ENCODE results near the gene RIC3. TPM values are rescaled to one million over a fixed set of nuclear protein-coding genes. Genes with fewer than 3 reads are reported as not detected.
A peak's percentile ranks its signal among the peaks of the same experiment; 100 is the strongest.

The RIC3 gene
- total RNA-seq, 1 experiment from 2014 or later: not detected

DNA sequence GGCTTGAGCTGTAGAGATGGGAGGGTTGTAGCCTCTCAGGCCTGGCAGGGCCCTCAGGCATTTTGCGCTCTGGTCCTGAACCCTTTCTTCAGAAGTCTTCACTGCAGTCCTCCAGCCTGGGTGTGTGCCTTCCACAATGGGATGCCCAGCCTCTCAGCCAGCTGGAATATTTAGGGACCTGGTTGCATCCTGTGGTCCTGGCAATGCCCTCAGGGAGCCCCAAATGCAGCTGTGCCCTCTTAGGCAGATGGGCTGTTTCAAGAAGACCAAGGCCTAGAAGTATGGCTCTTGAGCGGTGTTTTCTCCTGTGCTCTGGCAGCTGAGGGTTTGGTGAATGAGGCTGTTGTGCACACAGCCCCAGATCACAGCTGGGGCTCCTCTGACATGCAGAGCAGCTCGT is 81.1 kb downstream of the RIC3 start:
- no peak overlapping the region for H3K4me3 ChIP-seq (replicated peaks in 1 of 2; ENCODE audit: low read depth in 1 of 2, low read length in 2 of 2)
- H3K4me1 ChIP-seq (ENCODE audit: control insufficient read depth in 1 of 2, insufficient read depth in 2 of 2, low read length in 2 of 2): peaks cover 0 to 5% of the 10 kb centered on the region in 2 experiments; a peak in 2 of 4 replicates
- ATAC-seq (no peak), DNase-seq (ENCODE audit: low read depth, low spot score) (no peak)
- no peak overlapping the region for H3K27ac ChIP-seq (ENCODE audit: low read depth, low read length)
- H3K9me3 ChIP-seq (ENCODE audit: control insufficient read depth in 1 of 2, insufficient read depth in 1 of 2, low read depth in 1 of 2, low read length in 2 of 2): no peaks in the 10 kb centered on the region
- no peak overlapping the region for H3K4me2 ChIP-seq (ENCODE audit: low read length)
- TF ChIP-seq EZH2phosphoT487 (IDR thresholded peaks at IDR 0.05; ENCODE audit: borderline replicate concordance): no peak
- TF ChIP-seq, protein P1, sequence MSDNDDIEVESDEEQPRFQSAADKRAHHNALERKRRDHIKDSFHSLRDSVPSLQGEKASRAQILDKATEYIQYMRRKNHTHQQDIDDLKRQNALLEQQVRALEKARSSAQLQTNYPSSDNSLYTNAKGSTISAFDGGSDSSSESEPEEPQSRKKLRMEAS (IDR thresholded peaks at IDR 0.05): no peak
- no TSS peak for BruUV-seq (replicated peaks)
- H4K20me1 ChIP-seq (ENCODE audit: insufficient read depth): no peaks in the 10 kb centered on the region
- no peaks in the 10 kb centered on the region for H3K27me3 ChIP-seq (ENCODE audit: insufficient read depth, low read length)
- no peaks in the 10 kb centered on the region for H3K9me2 ChIP-seq (ENCODE audit: insufficient read depth)
- no peaks in the 10 kb centered on the region for H3K36me3 ChIP-seq (ENCODE audit: control insufficient read depth in 1 of 2, insufficient read depth in 2 of 2, low read length in 2 of 2)
- intact Hi-C loops (cut with micrococcal nuclease): loop anchor here (1.0 kb wide), 1 partner anchor 54 kb away; no protein-coding TSS in a partner anchor
- H2AFZ ChIP-seq (ENCODE audit: low read depth, low read length, poor library complexity, severe bottlenecking): no peak overlapping the region
- H3K79me2 ChIP-seq (ENCODE audit: insufficient read depth, low read length): no peaks in the 10 kb centered on the region
- ChIA-PET RAD21 (ENCODE audit: low non-redundant PET in 1 of 2, low total read pairs in 2 of 2, uncharacterized antibody in 2 of 2, unreplicated experiment in 2 of 2) (interaction anchor here in 1 of 2 experiments (1.1 kb wide), 1 partner anchor 177 kb away, joined by 3 read pairs; no protein-coding TSS in a partner anchor), POLR2A (no interaction called here), CTCF (interaction anchor here (0.8 to 1.8 kb wide), 4 partner anchors 55 to 101 kb away, joined by 3 to 14 read pairs (median 8); partner anchors contain the start of gene EIF3F)
- H3K9ac ChIP-seq (ENCODE audit: low read length): no peak overlapping the region

DNA sequence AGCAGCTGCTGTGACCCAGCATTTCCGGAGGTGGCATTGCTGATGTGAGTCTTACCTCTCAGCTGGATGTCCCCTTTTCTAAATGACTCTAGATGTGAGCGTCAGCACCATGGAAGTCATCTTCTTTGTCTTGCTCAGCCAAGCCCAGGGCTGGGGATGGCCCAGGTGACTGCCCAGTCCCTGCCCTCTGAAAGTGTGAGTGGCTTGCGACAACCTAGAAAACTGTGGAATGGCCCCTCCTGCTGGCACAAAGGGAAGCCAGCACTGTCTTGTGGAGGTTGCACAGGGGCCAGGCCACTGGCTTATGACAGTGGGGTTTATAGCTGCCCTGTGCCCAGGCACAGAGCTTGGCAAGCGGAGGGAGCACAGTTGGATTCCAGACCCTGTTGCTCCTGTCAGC is 81.6 kb downstream of the RIC3 start:
- no peak for DNase-seq (ENCODE audit: low read depth, low spot score)
- POLR2A ChIA-PET: no interaction called here
- Histone ChIP-seq H3K36me3 (ENCODE audit: control insufficient read depth in 1 of 2, insufficient read depth in 2 of 2, low read length in 2 of 2) (no peaks in the 10 kb centered on the region), H3K9ac (ENCODE audit: low read length) (no peak overlapping the region), H2AFZ (ENCODE audit: low read depth, low read length, poor library complexity, severe bottlenecking) (no peak overlapping the region), H3K4me2 (ENCODE audit: low read length) (no peak overlapping the region), H3K4me1 (ENCODE audit: control insufficient read depth in 1 of 2, insufficient read depth in 2 of 2, low read length in 2 of 2) (no peaks in the 10 kb centered on the region), H3K4me3 (replicated peaks in 1 of 2; ENCODE audit: low read depth in 1 of 2, low read length in 2 of 2) (no peak overlapping the region), H3K9me2 (ENCODE audit: insufficient read depth) (no peaks in the 10 kb centered on the region), H3K9me3 (ENCODE audit: control insufficient read depth in 1 of 2, insufficient read depth in 1 of 2, low read depth in 1 of 2, low read length in 2 of 2) (no peaks in the 10 kb centered on the region), H3K79me2 (ENCODE audit: insufficient read depth, low read length) (no peaks in the 10 kb centered on the region), H3K27ac (ENCODE audit: low read depth, low read length) (no peak overlapping the region), H3K27me3 (ENCODE audit: insufficient read depth, low read length) (no peaks in the 10 kb centered on the region), H4K20me1 (ENCODE audit: insufficient read depth) (no peaks in the 10 kb centered on the region)
- intact Hi-C loops (cut with micrococcal nuclease): loop anchor here (1.0 kb wide), 1 partner anchor 54 kb away; no protein-coding TSS in a partner anchor
- peak; percentile 42; the same call in 1 of the 2 replicates for TF ChIP-seq RAD21 (IDR thresholded peaks at IDR 0.05; ENCODE audit: low read depth)
- TF ChIP-seq, protein P2, sequence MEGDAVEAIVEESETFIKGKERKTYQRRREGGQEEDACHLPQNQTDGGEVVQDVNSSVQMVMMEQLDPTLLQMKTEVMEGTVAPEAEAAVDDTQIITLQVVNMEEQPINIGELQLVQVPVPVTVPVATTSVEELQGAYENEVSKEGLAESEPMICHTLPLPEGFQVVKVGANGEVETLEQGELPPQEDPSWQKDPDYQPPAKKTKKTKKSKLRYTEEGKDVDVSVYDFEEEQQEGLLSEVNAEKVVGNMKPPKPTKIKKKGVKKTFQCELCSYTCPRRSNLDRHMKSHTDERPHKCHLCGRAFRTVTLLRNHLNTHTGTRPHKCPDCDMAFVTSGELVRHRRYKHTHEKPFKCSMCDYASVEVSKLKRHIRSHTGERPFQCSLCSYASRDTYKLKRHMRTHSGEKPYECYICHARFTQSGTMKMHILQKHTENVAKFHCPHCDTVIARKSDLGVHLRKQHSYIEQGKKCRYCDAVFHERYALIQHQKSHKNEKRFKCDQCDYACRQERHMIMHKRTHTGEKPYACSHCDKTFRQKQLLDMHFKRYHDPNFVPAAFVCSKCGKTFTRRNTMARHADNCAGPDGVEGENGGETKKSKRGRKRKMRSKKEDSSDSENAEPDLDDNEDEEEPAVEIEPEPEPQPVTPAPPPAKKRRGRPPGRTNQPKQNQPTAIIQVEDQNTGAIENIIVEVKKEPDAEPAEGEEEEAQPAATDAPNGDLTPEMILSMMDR (IDR thresholded peaks at IDR 0.05 in 2 of 3, conservative IDR thresholded peaks at IDR 0.05 in 1 of 3; ENCODE audit: borderline replicate concordance in 1 of 3, insufficient read depth in 1 of 3, low read depth in 2 of 3, low read length in 2 of 3): peak in 2 of 3 experiments; percentile 21 to 35; a peak in 3 of 6 replicates
- TF ChIP-seq, protein P1 (IDR thresholded peaks at IDR 0.05): no peak
- no peak for TF ChIP-seq EZH2phosphoT487 (IDR thresholded peaks at IDR 0.05; ENCODE audit: borderline replicate concordance)
- TF ChIP-seq, protein P3, sequence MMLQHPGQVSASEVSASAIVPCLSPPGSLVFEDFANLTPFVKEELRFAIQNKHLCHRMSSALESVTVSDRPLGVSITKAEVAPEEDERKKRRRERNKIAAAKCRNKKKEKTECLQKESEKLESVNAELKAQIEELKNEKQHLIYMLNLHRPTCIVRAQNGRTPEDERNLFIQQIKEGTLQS (IDR thresholded peaks at IDR 0.05): no peak
- TF ChIP-seq ZFX (IDR thresholded peaks at IDR 0.05): no peak
- no peak for TF ChIP-seq JUND (IDR thresholded peaks at IDR 0.05)
- no peak for TF ChIP-seq YY1 (IDR thresholded peaks at IDR 0.05; ENCODE audit: extremely low read depth, insufficient replicate concordance, low read depth, low read length)
- RAD21 ChIA-PET (ENCODE audit: low non-redundant PET in 1 of 2, low total read pairs in 2 of 2, uncharacterized antibody in 2 of 2, unreplicated experiment in 2 of 2): interaction anchor here in 1 of 2 experiments (1.1 kb wide), 1 partner anchor 176 kb away, joined by 3 read pairs; no protein-coding TSS in a partner anchor
- peak; percentile 58 for ATAC-seq
- no TSS peak for BruUV-seq (replicated peaks)
- CTCF ChIA-PET: interaction anchor here (0.8 to 1.8 kb wide), 4 partner anchors 54 to 100 kb away, joined by 3 to 14 read pairs (median 8); partner anchors contain the start of gene EIF3F
